ENCODE measurements around the gene RSU1.

The RSU1 gene

DNA sequence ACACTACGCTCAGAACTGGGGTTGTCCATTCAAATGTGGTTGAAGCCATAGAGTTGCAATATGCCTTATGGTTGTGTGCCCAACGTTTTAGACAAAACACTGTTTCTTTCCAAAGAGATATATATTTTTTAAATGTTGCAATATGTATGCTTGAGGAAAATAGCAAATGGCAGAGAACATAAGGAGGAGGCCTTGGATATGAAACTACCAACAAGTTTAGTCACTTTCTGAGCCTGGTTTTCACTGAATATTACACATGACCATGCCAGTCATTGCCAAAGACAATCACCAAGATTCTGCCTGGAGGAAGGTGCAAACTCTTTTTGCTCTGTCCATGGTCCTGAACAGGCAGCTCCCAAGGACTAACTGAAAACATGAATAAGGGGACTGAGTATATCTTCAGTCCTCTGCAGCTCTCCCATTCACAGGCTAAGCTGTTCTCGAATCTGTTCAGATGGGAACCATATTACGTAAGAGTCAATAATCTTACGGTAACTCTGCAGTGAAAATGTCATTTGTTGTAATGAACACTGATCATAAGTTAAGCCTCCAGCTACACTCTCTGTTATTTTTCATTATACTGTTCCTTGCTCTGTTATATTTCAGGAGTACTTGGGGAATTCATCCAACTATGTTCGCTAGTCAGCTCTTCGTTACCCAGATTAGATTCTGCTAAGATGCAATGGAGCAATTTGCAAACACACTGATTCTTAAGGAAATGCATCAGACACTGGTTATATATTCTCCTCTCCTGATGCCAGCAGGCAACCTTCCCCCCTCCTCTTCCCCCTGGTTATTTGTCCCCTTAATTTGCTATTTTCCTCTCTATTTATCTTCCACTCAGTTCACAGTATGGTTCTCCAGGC, 204.9 kb downstream of the RSU1 start:
- in situ Hi-C loops (cut with MboI; ENCODE audit: low sequenced_read_pairs): no loop called here

DNA sequence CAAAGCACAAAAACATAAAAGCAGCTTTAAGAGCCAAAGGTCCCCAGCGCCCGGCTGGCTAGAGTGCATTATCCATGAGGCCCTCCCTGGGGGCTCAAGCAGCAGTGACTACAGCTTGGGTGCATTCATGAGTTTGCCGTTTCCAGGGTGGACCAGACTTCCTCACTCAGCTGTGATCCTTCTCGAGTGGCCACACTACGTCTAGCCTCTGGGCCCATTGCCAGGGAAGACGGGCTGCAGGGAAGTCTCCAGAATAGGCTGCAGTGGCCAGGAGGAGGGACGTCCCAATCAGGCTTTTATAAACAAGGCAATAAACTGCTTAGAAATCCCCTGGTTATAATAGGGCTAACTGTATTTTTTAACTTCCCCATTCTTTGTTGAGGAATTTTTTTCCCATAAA, 206.2 kb downstream of the RSU1 start:
- in situ Hi-C loops (cut with MboI; ENCODE audit: low sequenced_read_pairs): no loop called here

DNA sequence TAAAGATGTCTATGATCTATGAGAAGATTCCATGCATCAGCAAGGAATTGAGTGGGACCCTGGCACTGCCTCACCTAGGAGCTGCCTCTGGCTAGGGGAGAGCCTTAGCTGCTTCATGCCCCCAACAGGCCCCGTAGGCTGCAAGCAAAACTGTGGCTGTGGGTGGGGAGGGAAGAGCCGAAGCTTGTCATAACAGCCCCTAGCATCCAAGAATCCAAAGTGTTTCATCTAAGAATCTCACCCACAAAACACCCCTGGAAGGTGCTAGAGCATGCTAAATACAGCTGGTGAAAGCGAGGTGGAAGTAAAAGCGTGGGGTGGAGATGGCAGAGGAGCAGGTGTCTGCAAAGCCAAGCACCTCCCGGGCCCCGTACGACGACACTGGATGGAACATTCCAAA, 208.0 kb downstream of the RSU1 start:
- in situ Hi-C loops (cut with MboI; ENCODE audit: low sequenced_read_pairs): no loop called here

DNA sequence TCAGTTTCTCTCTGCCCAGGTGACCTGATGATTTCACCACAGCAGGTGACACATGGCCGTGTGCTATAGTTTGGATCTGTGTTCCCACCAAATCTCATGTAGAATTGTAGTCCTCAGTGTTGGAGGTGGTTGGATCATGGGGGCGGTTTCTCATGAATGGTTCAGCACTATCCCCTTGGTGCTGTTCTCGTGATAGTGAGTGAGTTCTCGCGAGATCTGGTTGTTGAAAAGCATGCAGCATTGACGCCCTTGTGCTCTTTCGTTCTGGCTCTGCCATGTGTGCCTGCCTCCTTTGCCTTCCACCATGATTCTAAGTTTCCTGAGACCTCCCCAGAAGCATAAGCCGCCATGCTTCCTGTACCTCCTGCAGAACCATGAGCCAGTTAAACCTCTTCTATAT, 210.3 kb downstream of the RSU1 start:
- in situ Hi-C loops (cut with MboI; ENCODE audit: low sequenced_read_pairs): no loop called here

DNA sequence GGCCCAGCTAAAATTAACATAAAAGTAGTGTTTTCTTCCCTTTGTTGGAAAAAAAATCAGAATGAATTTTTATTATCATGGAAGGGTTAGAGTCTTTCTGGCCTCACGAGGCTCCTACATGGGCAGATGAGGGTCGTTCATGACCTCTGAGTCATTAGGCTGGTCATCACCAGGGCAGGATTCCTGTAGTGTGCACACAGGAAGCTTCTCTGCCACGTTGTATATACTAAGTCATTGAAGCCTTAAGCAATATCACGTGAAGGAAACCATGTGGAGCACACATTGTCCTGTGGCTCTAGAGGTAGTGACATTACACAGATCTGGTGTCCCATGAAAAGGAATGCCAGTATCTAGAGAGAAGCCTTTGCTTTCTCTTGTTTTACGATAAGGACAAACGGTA, 210.8 kb downstream of the RSU1 start:
- in situ Hi-C loops (cut with MboI; ENCODE audit: low sequenced_read_pairs): no loop called here

DNA sequence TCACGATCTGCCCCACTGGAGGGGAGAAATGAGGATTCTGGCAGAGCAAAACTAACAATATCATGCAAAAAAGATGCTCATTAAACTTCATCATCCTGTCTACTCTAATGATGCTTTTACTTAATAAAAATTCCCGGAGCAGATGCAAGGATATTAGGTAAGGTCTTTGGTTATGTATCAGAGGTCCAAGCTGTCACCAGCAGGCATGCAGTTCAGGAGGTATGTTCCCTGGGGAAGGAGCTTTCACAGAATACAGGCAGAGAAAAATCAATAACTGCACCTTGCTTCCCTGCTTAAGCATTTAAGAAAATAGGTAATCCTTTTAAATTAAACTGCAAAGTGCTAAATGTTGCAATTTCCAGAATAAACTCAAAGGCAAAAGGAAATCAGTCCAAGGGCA, 213.9 kb downstream of the RSU1 start:
- in situ Hi-C loops (cut with MboI; ENCODE audit: low sequenced_read_pairs): no loop called here

DNA sequence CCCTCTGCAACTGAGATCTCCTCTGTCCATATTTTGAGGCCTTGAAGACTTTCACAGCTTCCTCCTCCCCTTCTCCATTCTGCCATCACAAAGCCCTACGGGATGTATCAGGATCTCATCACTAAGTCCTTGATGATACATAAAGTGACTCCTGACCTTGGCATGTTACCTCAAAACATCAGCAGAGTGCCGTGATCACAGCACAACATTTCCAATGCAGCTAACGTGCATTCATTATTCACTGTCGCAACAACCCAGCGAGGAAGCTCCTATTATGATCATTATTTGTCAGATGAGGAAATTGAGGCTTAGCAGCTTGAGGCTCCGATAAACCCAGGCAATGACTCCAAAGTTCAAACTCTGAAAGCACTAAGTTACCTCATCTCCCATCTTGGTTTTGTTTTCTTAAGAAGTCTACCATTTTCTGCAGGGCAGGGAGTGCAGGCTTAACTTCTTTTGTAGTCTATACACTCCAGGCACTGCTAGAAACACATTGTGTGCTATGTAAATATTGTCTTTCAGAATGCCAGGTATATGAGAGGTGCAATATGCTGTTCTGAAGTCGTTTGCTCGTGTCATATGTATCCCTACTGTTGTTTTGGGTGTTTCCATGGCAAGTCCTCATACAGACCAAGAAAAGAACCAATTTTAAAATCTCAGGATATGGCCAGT, 215.0 kb downstream of the RSU1 start:
- in situ Hi-C loops (cut with MboI; ENCODE audit: low sequenced_read_pairs): no loop called here

DNA sequence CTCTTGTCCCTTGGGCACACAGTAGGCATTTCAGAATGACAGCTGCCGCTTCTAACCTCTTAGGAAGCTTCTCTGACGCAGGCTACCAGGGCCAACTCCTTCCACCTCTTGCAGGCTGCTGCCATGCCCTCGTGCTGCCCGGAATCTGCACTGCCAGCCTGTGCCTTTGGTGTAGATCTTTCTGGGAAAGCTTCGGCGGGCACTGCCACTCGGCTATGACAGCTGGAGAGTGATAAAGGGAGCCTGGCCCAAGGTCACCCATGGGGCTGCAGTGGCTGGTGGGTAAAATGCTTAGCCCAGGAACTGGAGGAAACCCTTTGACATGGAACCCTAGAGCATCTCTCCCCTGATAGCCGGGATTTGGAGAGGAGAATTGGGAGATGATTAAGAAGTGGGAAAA, 217.6 kb downstream of the RSU1 start:
- in situ Hi-C loops (cut with MboI; ENCODE audit: low sequenced_read_pairs): no loop called here

DNA sequence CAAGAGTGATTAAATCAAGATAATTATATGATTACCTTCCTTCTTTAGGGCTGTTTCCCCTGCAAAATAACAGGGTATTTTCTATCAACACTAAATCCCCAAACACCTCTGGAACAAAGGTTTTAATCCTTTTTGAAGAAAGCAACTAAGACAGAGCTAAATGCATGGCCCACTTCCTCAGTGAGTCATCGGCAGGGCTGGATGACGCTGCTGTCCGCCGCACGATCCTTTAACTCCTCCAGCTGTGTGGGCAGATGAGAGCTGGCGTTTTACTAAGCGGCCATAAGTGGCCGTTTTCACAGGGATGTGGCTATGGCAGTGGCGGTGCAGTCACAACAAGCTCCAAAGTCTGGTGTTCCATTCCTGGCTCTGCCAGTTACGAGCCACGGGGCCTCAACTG, 219.6 kb downstream of the RSU1 start:
- in situ Hi-C loops (cut with MboI; ENCODE audit: low sequenced_read_pairs): no loop called here

DNA sequence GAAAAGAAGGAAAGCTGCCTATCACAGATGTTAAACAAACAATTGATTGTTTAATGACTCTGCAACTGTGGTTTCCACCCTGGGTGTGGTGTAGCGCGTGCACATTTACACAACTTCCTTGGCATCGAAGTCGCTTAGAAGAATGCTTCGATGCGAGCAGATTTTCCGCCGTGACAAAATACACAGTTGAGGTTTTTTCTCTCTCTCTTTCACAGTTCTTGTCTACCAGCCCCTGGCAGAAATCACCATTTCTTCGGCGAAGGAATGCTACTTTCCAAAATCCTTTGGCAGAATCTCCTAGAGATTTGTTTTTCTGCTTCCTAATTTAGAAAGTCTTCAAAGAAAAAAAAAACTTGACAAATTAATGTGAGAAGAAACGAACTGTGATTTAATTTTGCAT, 224.8 kb downstream of the RSU1 start:
- in situ Hi-C loops (cut with MboI; ENCODE audit: low sequenced_read_pairs): no loop called here

DNA sequence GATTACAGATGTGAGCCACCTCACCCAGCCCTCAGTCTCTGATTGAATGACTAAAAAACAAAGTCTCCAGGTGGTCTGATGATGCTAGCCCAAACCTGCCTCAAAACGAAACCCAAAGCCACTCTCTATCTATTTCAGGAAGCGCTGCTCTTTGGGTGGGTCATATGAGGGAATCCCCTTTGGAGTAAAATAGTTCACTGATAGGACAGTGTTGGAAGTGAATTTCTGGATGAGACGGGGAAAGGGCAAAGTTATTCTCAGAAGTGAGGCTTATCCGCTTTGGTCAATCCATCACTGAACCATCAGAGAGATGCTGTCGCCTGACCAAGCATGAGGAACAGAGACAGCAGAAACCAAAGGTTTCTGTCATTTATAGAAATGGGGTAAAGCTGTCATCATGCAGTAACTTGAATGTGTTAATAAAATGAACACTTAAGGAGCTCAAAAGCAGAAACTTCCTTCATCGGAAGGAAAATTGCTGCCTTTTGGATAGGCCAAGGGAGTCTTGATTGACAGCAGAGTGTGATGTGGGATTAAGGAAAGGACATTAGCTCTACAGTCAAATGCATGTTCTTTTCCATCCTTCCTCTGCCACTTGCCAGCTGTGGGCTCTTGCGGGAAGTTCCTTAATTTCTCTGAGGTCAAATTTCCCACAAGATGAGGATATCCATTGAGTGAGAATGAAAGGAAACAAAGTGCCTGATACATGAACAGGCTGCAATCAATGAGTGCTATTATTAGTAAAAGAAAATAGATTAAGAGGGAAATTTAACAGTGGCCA, 230.7 kb downstream of the RSU1 start:
- in situ Hi-C loops (cut with MboI; ENCODE audit: low sequenced_read_pairs): no loop called here

DNA sequence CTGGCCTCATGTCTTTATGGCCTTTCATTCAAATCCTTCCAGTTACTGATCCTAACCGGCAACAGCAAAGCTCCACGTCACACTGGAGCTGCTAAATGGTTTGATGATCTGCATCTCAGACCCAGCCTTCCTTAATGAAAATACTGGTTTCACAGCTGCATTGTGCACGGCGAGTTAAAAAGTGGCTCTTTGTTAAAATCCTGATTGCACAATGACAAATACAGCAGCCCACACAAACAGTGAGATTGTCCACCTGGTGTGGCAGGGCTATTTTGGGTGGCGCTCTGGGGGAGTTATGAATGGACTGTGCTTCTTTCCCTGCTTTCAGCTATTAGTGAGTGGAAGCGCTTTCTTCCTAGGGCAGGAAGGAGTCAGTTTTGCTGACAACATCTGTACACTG, 232.1 kb downstream of the RSU1 start:
- in situ Hi-C loops (cut with MboI; ENCODE audit: low sequenced_read_pairs): no loop called here

DNA sequence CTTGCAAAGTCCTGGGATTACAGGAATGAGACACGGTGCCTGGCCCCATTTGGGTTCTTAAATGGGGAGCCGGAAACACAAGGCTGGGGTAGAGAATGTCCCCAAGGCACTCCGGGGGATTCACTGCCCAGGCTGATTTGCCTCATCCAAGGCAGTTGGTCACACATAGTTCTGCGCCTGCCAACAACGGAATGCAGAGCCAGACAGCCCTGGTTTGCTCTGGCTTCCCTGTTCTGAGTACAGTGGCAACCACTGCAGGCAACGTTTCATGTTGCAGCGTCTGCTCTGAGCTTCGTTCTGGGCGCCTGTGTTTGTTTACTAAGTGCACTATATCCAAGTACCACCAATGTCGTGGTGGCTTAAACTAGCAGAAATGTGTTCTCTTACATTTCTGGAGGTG, 233.8 kb downstream of the RSU1 start:
- in situ Hi-C loops (cut with MboI; ENCODE audit: low sequenced_read_pairs): no loop called here

DNA sequence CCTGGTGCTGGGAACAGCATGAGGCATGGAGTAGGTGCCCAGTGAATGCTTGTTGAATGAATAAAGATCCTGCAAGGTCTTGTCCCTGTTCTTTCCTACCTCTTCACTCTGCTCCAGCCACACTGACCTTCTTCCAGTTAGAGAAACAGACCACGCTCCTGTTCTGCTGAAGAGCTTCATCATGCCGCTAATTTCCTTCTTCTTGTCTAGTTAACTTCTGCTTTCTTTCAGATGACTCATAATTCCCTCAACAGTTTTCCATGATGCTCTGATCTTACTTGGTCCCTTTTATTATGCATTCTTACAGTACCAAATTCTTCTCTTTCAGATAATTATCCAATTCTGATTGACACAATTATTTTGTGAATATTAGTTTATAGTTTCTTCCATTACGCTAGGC, 236.0 kb downstream of the RSU1 start:
- in situ Hi-C loops (cut with MboI; ENCODE audit: low sequenced_read_pairs): no loop called here

DNA sequence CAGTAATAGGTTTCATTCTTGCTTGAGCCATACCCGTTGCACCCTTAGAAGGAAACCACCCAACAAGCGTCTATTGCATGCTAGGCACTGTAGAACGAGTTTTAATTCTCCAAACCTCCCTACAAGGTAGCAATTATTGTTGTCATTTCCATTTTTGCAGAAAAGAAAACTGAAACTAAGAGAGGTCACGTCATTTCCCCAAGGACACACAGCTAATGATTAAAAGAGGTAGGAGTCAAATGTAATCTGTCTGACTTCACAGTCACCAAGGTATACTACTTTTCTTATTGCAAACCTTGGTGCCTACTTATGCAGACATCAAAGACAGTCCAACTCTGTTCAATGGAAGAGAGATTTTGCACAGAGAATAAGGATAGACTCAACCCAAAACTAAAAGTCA, 246.5 kb downstream of the RSU1 start:
- in situ Hi-C loops (cut with MboI; ENCODE audit: low sequenced_read_pairs): no loop called here

DNA sequence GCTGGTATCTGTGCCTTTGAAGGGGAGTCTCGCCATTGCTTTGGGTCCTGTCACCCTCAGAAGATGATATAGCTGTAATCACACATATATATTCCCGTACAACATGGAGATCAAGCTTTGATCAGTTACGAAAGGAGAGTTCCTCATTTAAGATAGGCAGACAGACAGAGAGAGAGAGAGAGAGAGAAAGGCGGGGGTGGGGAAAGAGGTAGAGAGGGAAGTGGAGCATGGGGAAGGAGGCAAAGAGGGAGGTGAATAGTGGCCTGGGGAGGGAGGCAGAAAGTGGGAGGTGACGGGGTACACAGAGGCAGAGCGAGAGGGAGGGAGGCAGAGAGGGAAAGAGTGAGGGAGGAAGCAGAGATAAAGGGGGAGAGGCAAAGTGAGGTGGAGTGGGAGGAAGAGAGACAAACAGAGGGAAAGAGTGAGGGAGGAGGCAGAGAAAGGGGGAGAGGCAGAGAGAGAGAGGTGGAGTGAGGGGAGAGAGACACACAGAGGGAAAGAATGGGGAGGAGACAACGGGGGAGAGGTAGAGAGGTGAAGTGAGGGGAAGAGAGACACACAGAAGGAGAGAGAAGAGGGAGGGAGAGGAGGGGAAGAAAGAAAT, 250.9 kb downstream of the RSU1 start:
- in situ Hi-C loops (cut with MboI; ENCODE audit: low sequenced_read_pairs): no loop called here

DNA sequence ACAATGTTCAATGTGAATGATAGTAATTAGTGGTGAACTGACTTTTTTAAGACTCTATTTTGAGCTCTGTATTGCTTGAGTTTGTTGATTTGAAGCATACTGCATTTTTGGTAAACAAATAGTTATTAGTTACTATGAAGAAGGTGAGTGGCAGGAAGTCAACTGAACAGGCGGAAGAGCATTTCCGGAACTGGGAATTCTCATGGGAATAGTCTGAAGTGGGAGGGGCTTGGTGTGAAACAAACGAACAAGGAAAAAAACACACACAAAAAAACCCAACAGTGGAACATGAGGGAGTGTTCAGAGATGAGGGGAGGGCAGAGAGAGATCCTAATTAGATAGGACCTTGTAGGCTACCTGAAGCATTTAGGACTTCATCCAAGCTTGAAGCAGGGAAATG, 251.6 kb downstream of the RSU1 start:
- in situ Hi-C loops (cut with MboI; ENCODE audit: low sequenced_read_pairs): no loop called here

DNA sequence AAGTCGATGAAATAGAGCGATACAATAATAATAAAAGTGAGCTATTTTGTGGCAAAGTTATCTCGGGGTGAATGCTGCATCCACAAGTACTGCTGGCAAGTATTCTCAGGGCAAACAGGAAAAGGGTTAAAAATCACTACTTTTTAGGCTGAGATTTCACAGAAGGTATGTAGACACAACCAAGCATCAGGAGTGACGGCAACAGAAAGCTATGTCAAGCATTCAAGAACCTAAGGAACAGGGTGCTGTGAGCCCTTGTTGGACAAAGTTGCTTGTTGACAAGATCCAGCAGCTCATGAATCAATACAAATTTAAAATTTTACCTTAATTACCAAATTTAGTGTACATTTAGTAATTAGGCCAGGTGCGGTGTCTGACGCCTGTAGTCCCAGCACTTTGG, 254.3 kb downstream of the RSU1 start:
- in situ Hi-C loops (cut with MboI; ENCODE audit: low sequenced_read_pairs): no loop called here

DNA sequence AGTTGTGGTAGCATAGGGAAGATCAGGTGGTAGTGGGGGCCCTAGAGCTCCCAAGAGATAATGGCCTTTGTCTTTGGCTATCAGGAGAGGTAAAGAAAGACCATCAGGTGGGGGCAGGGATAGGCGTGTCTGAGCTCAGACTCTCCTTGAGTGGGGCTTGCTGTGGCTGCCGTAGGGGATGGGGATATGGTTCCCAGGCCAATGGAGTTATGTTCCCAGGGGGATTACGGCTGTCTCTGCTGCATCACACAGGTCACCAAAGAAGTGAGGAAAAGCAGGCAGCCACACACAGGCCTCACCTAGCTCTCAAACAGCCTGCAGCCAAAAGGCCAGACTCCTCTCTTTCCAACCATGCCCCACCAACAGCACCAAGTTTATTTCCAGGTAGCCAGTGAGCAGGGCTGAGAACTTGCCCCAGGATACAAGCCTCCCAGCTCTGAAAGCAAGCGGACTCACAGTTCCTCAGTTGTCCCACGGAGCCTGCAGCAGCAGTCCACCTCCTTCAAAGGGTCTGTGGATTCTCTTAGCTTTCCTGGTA, 257.9 kb downstream of the RSU1 start:
- in situ Hi-C loops (cut with MboI; ENCODE audit: low sequenced_read_pairs): no loop called here

DNA sequence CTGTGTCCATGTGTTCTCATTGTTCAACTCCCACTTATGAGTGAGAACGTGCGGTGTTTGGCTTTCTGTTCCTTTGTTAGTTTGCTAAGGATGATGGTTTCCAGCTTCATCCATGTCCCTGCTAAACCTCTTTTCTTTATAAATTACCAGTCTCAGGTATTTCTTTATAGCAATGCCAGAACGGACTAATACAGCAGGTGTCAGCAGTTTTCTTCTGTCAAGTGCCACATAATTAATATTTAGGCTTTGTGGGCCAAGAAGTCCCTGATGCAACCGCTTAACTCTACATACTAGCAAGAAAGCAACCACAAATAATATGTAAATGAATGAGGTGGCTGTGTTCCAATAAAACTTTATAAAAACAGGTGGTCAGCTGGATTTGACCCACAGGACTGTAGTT, 269.3 kb downstream of the RSU1 start:
- in situ Hi-C loops (cut with MboI; ENCODE audit: low sequenced_read_pairs): no loop called here

DNA sequence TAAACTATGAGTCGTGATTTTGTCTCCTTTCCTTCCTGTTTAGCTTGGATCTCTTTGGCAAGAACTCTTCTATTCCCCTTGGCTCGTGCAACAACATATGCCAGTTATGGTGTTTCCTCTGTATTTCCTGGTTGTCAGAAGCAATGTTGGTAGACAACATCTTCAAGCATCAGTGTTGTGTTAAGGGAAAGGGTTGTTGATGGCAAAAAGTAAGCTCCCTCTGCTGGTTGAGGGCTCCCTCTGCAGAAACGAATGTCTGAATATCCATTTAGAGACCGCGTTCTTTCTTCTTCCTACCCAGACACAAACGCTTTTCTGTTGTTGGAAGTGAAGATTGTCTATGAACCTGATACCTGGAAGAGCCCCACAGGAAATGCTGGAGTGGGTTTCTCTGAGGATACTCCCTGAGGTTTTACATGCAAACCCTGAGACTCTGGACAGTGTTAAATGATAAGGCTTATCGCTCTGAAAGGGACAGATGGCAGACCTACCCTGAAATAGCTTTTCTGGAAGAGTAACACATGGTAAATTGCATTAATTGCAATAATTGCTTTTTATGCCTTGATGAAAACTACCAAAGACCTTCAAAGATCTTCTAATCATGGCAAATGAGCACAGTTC, 272.0 kb downstream of the RSU1 start:
- in situ Hi-C loops (cut with MboI; ENCODE audit: low sequenced_read_pairs): no loop called here

Measured in HL-60/S4 (cell line).